ENCODE measurements around the gene HECTD4.
"Not testable (repeated sequence)": the region's sequence is repeated elsewhere in the genome, so short reads cannot be mapped to it uniquely, and the experiment has no call there.

The HECTD4 gene

GRCh38 chr12:112116232-112117060 is 265.8 kb downstream of the HECTD4 start:
- DNase-seq (ENCODE audit: low spot score): peak; percentile 96

GRCh38 chr12:112115259-112116045 is 266.8 kb downstream of the HECTD4 start:
- DNase-seq (ENCODE audit: low spot score): no peak

GRCh38 chr12:112112409-112113133 is 269.7 kb downstream of the HECTD4 start:
- no peak for DNase-seq (ENCODE audit: low spot score)

- DNase-seq (ENCODE audit: low spot score): no peak
Observed at GRCh38 chr12:112111931-112112330, 270.3 kb downstream of the HECTD4 start.

GRCh38 chr12:112110787-112111662 is 271.2 kb downstream of the HECTD4 start:
- DNase-seq (ENCODE audit: low spot score): not testable (repeated sequence)

Measured in globus pallidus (tissue), 1 donor.